Spleen (tissue), 11 donors: ENCODE results near the gene MYF5. TPM values are rescaled to one million over a fixed set of nuclear protein-coding genes. Genes with fewer than 3 reads are reported as not detected.

ENCODE experiments used
- DNase-seq: peaks from one replicate; pipeline ENCODE4 v3.0.0-alpha.2; 2020
- H3K27ac ChIP-seq, 8 donors: fragments of 200-600 bp; sonication (generic) in 7 of 8; 1 replicate in 4 of 8; 2 replicates in 4 of 8; pipeline versions ENCODE4 v1.5.0 to v1.8.0; 2016 to 2021; ENCODE audit warnings: inconsistent platforms in 4 of 8, mild to moderate bottlenecking in 4 of 8, moderate library complexity in 1 of 8
- H3K27me3 ChIP-seq, 7 donors: fragments of 200-600 bp; sonication (generic) in 6 of 7; replicated peaks in 1 of 7; 1 replicate in 4 of 7; 2 replicates in 3 of 7; pipeline versions ENCODE4 v1.5.0 to v1.8.0; 2016 to 2021; ENCODE audit warnings: inconsistent platforms in 3 of 7, mild to moderate bottlenecking in 1 of 7
- H3K36me3 ChIP-seq, 6 donors: fragments of 200-600 bp; sonication (generic) in 5 of 6; 1 replicate in 4 of 6; 2 replicates in 2 of 6; pipeline versions ENCODE4 v1.5.0 to v1.8.0; 2016 to 2021; ENCODE audit warnings: inconsistent platforms in 2 of 6
- H3K4me1 ChIP-seq, 6 donors: fragments of 200-600 bp; sonication (generic) in 5 of 6; 1 replicate in 3 of 6; 2 replicates in 3 of 6; pipeline versions ENCODE4 v1.5.0 to v1.8.0; 2016 to 2021; ENCODE audit warnings: inconsistent platforms in 3 of 6
- H3K4me3 ChIP-seq, 8 donors: fragments of 200-600 bp; sonication (generic) in 7 of 8; 1 replicate in 4 of 8; 2 replicates in 4 of 8; pipeline versions ENCODE4 v1.5.0 to v1.8.0; 2016 to 2021; ENCODE audit warnings: inconsistent platforms in 4 of 8, mild to moderate bottlenecking in 4 of 8, moderate library complexity in 2 of 8
- H3K9me3 ChIP-seq, 8 donors: fragments of 200-600 bp; sonication (generic) in 7 of 8; 1 replicate in 4 of 8; 2 replicates in 4 of 8; pipeline versions ENCODE4 v1.5.0 to v1.8.0; 2016 to 2021; ENCODE audit warnings: inconsistent platforms in 4 of 8
- POLR2A ChIP-seq, 3 donors: fragments of 450-650 bp; IDR thresholded peaks; one replicate each; pipeline ENCODE4 v1.5.1; 2017; ENCODE audit warnings: antibody characterized with exemption in 3 of 3, mild to moderate bottlenecking in 1 of 3
- POLR2AphosphoS5 ChIP-seq, 3 donors: sonication (generic); formaldehyde crosslinking; IDR thresholded peaks; one replicate each; pipeline ENCODE4 v1.5.1; 2017; ENCODE audit warnings: antibody characterized with exemption in 3 of 3
- WGBS, 5 donors: extraction: QIAGEN DNeasy Blood & Tissue Kit in 3 of 5; methylation state at CpG; one replicate each; pipeline versions ENCODE4 v1.1.5 to v1.1.7; 2013 to 2018; 5-methylcytosine and 5-hydroxymethylcytosine counted together
- intact Hi-C: fragments of 100-400 bp; cut with DNase I; formaldehyde crosslinking; loops from one replicate; pipeline ENCODE4 v1.15.0; 2023; ENCODE audit warnings: low total_unique reads
- polyA plus RNA-seq, 3 donors: library from polyadenylated mRNA; stranded (reverse); fragments of 200-250 nt; gene quantifications; one replicate each; pipeline ENCODE4 v1.2.1, GENCODE V29; 2013
- total RNA-seq, 7 donors: library from RNA; depleted of rRNA in 3 of 7; stranded (reverse); fragments of >200 nt in 3 of 7; fragmentation: NEBNext Ultra II Directional in 4 of 7; extraction: Animal tissue kit (Norgen Biotek cat#: 25700) in 4 of 7; gene quantifications; one replicate each; pipeline versions ENCODE4 v1.1.0 to v1.2.1, GENCODE V29; 2016 to 2021
- TF ChIP-seq, protein P1 (sequence below), 11 experiments: fragments of 200-600 bp in 7 of 11; fragments of 450-650 bp in 4 of 11; sonication (generic) in 4 of 11; IDR thresholded peaks in 8 of 11; conservative IDR thresholded peaks in 3 of 11; 1 replicate in 7 of 11; 2 replicates in 4 of 11; pipeline versions ENCODE4 v1.4.0 to v1.8.0; 2016 to 2021; ENCODE audit warnings: antibody characterized with exemption in 11 of 11, inconsistent platforms in 4 of 11, mild to moderate bottlenecking in 1 of 11
- donor health status: healthy with polysubstance abuse.
- donor health status: DM: no; HTN: no; CAD: no; lungs with moderate emphysema.
- donor health status: DM: no; HTN: no; CAD: no.
- donor health status: Bipolar disorder and iron deficiency.
- donor health status: healthy.
- donor health status: DM: no; HTN: no; CAD: no.
- donor health status: DM: yes; HTN: yes; CAD: no.

Gene MYF5
- total and polyA plus RNA-seq, 10 donors = not detected

DNA sequence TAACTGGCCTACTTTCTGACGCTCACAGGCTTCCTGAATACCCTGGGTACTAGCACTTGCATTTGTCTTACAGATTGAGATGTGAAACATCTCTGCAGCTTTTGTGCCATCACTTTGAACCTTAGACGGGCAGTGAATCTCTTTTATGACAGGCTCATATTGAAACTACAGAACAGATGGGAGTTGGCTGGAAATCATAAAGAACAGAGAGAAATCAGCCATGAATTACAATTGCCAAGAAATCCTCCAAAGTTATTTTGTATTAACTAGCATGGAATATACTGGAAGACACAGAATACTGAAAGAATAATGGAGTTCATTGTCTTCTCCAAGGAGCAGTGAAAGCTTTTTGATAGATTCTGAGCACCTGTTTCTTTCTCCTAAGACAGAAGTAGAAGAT is 32.7 kb downstream of the MYF5 start:
- DNase-seq = no peak
- Histone ChIP-seq H3K4me1 (no peaks in the 10 kb centered on the region), H3K9me3 (no peaks in the 10 kb centered on the region), H3K36me3 (no peaks in the 10 kb centered on the region), H3K27ac (no peak overlapping the region), H3K27me3 (no peaks in the 10 kb centered on the region), H3K4me3 (no peak overlapping the region)
- TF ChIP-seq, protein P1, sequence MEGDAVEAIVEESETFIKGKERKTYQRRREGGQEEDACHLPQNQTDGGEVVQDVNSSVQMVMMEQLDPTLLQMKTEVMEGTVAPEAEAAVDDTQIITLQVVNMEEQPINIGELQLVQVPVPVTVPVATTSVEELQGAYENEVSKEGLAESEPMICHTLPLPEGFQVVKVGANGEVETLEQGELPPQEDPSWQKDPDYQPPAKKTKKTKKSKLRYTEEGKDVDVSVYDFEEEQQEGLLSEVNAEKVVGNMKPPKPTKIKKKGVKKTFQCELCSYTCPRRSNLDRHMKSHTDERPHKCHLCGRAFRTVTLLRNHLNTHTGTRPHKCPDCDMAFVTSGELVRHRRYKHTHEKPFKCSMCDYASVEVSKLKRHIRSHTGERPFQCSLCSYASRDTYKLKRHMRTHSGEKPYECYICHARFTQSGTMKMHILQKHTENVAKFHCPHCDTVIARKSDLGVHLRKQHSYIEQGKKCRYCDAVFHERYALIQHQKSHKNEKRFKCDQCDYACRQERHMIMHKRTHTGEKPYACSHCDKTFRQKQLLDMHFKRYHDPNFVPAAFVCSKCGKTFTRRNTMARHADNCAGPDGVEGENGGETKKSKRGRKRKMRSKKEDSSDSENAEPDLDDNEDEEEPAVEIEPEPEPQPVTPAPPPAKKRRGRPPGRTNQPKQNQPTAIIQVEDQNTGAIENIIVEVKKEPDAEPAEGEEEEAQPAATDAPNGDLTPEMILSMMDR (IDR thresholded peaks at IDR 0.05 in 8 of 11, conservative IDR thresholded peaks at IDR 0.05 in 3 of 11) = no peak
- TF ChIP-seq POLR2AphosphoS5 (IDR thresholded peaks at IDR 0.05) = no peak
- TF ChIP-seq POLR2A (IDR thresholded peaks at IDR 0.05) = no peak
- WGBS, 5 donors = 76 to 90% (median 81%) methylated on average over 2 of the region's 2 CpGs
- intact Hi-C loops = no loop called here

DNA sequence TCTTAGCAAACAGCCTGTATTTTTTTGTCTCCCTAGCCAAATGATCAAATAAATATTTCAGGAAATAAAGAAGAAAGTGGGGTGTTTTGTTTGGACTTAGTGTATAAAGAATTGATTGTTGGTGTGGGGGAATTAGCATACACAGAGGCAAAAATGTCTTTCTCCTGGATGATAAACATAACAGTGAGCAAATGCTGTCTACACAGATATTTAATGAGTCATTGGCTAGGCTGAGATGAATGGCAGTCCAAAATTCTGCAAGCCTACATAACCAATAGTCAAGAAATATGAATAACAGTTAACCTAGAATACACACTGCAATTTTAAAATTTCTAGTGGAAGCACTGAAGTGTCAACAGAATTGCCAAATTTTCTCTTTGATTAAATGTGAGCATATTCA is 35.8 kb downstream of the MYF5 start:
- no peak for TF ChIP-seq POLR2A (IDR thresholded peaks at IDR 0.05)
- TF ChIP-seq, protein P1 (IDR thresholded peaks at IDR 0.05 in 8 of 11, conservative IDR thresholded peaks at IDR 0.05 in 3 of 11) = no peak
- no peak for TF ChIP-seq POLR2AphosphoS5 (IDR thresholded peaks at IDR 0.05)
- Histone ChIP-seq H3K4me3 (no peak overlapping the region), H3K4me1 (no peaks in the 10 kb centered on the region), H3K27me3 (no peaks in the 10 kb centered on the region), H3K27ac (no peak overlapping the region), H3K9me3 (no peaks in the 10 kb centered on the region), H3K36me3 (no peaks in the 10 kb centered on the region)
- DNase-seq = no peak
- intact Hi-C loops = no loop called here

DNA sequence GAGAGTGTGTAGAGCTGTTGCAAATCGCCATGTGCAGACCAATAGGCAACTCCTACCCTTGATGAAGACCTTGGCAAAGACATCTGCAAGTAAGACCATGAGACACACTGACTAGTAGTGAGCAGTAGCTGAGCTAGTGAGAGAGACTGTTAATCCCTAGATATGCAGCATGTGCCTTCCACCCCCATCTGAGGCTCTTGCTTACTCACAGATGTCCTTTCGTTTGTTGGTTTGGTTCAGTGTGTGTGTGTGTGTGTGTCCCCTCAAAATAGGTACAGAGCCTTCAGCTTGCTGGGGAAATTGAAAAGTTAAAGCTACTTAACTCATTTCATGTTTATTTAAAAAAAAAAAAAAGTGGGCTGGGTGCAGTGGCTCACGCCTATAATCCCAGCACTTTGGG is 37.6 kb downstream of the MYF5 start:
- H3K9me3 ChIP-seq = no peaks in the 10 kb centered on the region
- H3K4me1 ChIP-seq = no peaks in the 10 kb centered on the region
- H3K4me3 ChIP-seq = no peak overlapping the region
- intact Hi-C loops = no loop called here
- H3K27ac ChIP-seq = no peak overlapping the region
- TF ChIP-seq, protein P1 (IDR thresholded peaks at IDR 0.05 in 8 of 11, conservative IDR thresholded peaks at IDR 0.05 in 3 of 11) = no peak
- TF ChIP-seq POLR2AphosphoS5 (IDR thresholded peaks at IDR 0.05) (no peak), POLR2A (IDR thresholded peaks at IDR 0.05) (no peak)
- no peaks in the 10 kb centered on the region for H3K27me3 ChIP-seq
- H3K36me3 ChIP-seq = no peaks in the 10 kb centered on the region
- WGBS, 5 donors = 80 to 87% (median 81%) methylated on average over 3 of the region's 3 CpGs
- DNase-seq = no peak

DNA sequence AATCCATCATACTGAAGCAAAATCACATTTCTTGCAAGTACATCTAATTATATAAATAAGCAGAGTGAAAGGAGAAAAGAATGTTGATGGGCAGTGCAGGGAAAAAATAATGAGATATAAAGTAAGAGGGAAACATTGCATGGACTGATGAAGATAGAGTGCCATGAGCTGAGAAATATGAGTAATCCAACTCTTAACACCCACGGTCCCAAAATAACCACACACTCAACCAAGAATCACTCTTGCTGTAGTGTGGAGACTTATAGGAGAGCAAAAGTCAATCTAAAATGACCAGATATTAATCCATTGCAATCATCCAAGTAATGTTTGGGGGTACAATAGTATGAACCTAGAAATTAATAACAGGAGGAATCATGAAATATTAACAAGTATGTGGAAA is 40.2 kb downstream of the MYF5 start:
- Histone ChIP-seq H3K4me3 (no peak overlapping the region), H3K9me3 (no peaks in the 10 kb centered on the region), H3K4me1 (no peaks in the 10 kb centered on the region), H3K36me3 (no peaks in the 10 kb centered on the region), H3K27me3 (no peaks in the 10 kb centered on the region), H3K27ac (no peak overlapping the region)
- DNase-seq = no peak
- TF ChIP-seq POLR2AphosphoS5 (IDR thresholded peaks at IDR 0.05) (no peak), POLR2A (IDR thresholded peaks at IDR 0.05) (no peak)
- TF ChIP-seq, protein P1 (IDR thresholded peaks at IDR 0.05 in 8 of 11, conservative IDR thresholded peaks at IDR 0.05 in 3 of 11) = no peak
- intact Hi-C loops = no loop called here
- 59 to 79% (median 63%) methylated on average over 1 of the region's 1 CpG for WGBS, 5 donors
